ENCODE data around the gene MCC. TPM values are rescaled to one million over a fixed set of nuclear protein-coding genes. Genes with fewer than 3 reads are reported as not detected.

MCC gene
- total and polyA plus RNA-seq, 2 donors (not counting 1 experiment from before 2014, with no cell fraction given) = 3.2 to 41.3 TPM

GRCh38 chr5:113053511-113053995, 434.7 kb downstream of the MCC start:
- DNase-seq (ENCODE audit: low read depth in 2 of 2) = peak; percentile 64 to 81
- H3K9me3 ChIP-seq (ENCODE audit: control insufficient read depth, insufficient read depth, low read depth, low read length) = no peaks in the 10 kb centered on the region
- H3K4me1 ChIP-seq (ENCODE audit: control insufficient read depth, extremely low read depth, insufficient read depth, low read length) = peaks cover 13% of the 10 kb centered on the region
- H3K36me3 ChIP-seq (ENCODE audit: control insufficient read depth, insufficient read depth, low read length) = no peaks in the 10 kb centered on the region
- TF ChIP-seq, protein P1, sequence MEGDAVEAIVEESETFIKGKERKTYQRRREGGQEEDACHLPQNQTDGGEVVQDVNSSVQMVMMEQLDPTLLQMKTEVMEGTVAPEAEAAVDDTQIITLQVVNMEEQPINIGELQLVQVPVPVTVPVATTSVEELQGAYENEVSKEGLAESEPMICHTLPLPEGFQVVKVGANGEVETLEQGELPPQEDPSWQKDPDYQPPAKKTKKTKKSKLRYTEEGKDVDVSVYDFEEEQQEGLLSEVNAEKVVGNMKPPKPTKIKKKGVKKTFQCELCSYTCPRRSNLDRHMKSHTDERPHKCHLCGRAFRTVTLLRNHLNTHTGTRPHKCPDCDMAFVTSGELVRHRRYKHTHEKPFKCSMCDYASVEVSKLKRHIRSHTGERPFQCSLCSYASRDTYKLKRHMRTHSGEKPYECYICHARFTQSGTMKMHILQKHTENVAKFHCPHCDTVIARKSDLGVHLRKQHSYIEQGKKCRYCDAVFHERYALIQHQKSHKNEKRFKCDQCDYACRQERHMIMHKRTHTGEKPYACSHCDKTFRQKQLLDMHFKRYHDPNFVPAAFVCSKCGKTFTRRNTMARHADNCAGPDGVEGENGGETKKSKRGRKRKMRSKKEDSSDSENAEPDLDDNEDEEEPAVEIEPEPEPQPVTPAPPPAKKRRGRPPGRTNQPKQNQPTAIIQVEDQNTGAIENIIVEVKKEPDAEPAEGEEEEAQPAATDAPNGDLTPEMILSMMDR (conservative IDR thresholded peaks at IDR 0.05 in 1 of 2, IDR thresholded peaks at IDR 0.05 in 1 of 2; ENCODE audit: low read depth in 1 of 2, low read length in 2 of 2) = no peak
- no peak for TF ChIP-seq EZH2 (IDR thresholded peaks at IDR 0.05; ENCODE audit: low read length, missing control alignments)
- no peak overlapping the region for H3K4me2 ChIP-seq (ENCODE audit: extremely low read depth, insufficient read depth, low read length)
- H4K20me1 ChIP-seq (ENCODE audit: control insufficient read depth, extremely low read depth, insufficient read depth, low read length) = no peaks in the 10 kb centered on the region
- H3K4me3 ChIP-seq (replicated peaks in 1 of 4; ENCODE audit: control extremely low read depth in 1 of 4, insufficient read depth in 1 of 4, low read depth in 3 of 4, low read length in 4 of 4) = no peak overlapping the region
- no peak overlapping the region for H3K27ac ChIP-seq (ENCODE audit: insufficient read depth, low read length)
- no peaks in the 10 kb centered on the region for H3K27me3 ChIP-seq (ENCODE audit: control insufficient read depth, insufficient read depth, low read length)
- H3K9ac ChIP-seq (ENCODE audit: insufficient read depth, low read length) = no peak overlapping the region
- H3K79me2 ChIP-seq (ENCODE audit: control insufficient read depth, insufficient read depth, low read length) = no peaks in the 10 kb centered on the region
- H2AFZ ChIP-seq (ENCODE audit: low read length) = no peak overlapping the region

DNA sequence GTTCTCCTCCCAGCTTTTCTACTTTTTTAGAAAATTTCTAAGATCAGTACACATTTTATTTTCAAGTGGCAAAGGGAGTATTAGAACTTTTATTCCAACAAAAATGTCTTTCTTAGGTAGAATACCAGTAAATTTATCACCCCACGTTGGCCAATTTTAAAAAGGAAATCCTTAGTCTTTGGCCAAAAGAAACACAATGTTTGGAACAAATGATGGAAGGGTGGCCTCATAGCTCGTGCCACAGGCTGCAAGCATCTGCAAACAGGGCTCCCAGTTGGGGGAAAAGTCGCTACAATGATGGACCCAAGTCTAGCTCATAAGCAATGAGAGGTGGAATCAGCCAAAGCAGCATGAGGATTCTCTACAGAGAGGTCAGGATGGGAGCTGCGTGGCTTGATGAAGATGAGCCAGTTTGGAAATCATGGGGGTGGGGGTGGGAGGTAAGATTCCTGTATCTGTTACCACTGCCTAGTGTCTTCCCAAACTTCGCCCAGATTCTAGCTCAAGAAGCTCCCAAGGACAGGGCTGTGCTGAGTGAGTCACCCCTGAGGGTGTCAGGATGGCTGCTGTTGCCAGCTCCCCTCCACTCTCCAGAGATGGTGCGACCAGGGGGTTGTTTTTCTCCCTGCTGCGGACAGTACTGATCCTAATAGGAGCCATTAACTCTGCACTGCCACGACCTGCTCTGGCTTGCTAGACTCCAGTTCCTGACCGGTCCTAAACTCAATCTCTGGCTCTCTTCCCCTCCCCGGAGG, 436.0 kb downstream of the MCC start:
- H3K4me1 ChIP-seq (ENCODE audit: control insufficient read depth, extremely low read depth, insufficient read depth, low read length) = peaks cover 13% of the 10 kb centered on the region
- no peak overlapping the region for H3K27ac ChIP-seq (ENCODE audit: insufficient read depth, low read length)
- TF ChIP-seq, protein P1 (conservative IDR thresholded peaks at IDR 0.05 in 1 of 2, IDR thresholded peaks at IDR 0.05 in 1 of 2; ENCODE audit: low read depth in 1 of 2, low read length in 2 of 2) = no peak
- TF ChIP-seq EZH2 (IDR thresholded peaks at IDR 0.05; ENCODE audit: low read length, missing control alignments) = no peak
- no peaks in the 10 kb centered on the region for H3K79me2 ChIP-seq (ENCODE audit: control insufficient read depth, insufficient read depth, low read length)
- H2AFZ ChIP-seq (ENCODE audit: low read length) = no peak overlapping the region
- H3K4me3 ChIP-seq (replicated peaks in 1 of 4; ENCODE audit: control extremely low read depth in 1 of 4, insufficient read depth in 1 of 4, low read depth in 3 of 4, low read length in 4 of 4) = no peak overlapping the region
- no peak for DNase-seq (ENCODE audit: low read depth in 2 of 2)
- no peak overlapping the region for H3K4me2 ChIP-seq (ENCODE audit: extremely low read depth, insufficient read depth, low read length)
- H3K9me3 ChIP-seq (ENCODE audit: control insufficient read depth, insufficient read depth, low read depth, low read length) = no peaks in the 10 kb centered on the region
- no peak overlapping the region for H3K9ac ChIP-seq (ENCODE audit: insufficient read depth, low read length)
- H3K36me3 ChIP-seq (ENCODE audit: control insufficient read depth, insufficient read depth, low read length) = no peaks in the 10 kb centered on the region
- H4K20me1 ChIP-seq (ENCODE audit: control insufficient read depth, extremely low read depth, insufficient read depth, low read length) = no peaks in the 10 kb centered on the region
- no peaks in the 10 kb centered on the region for H3K27me3 ChIP-seq (ENCODE audit: control insufficient read depth, insufficient read depth, low read length)

- Histone ChIP-seq H3K36me3 (ENCODE audit: control insufficient read depth, insufficient read depth, low read length) (no peaks in the 10 kb centered on the region), H4K20me1 (ENCODE audit: control insufficient read depth, extremely low read depth, insufficient read depth, low read length) (no peaks in the 10 kb centered on the region), H3K9ac (ENCODE audit: insufficient read depth, low read length) (no peak overlapping the region), H3K27me3 (ENCODE audit: control insufficient read depth, insufficient read depth, low read length) (no peaks in the 10 kb centered on the region), H3K9me3 (ENCODE audit: control insufficient read depth, insufficient read depth, low read depth, low read length) (no peaks in the 10 kb centered on the region), H2AFZ (ENCODE audit: low read length) (peak overlapping the region; percentile 26), H3K4me3 (replicated peaks in 1 of 4; ENCODE audit: control extremely low read depth in 1 of 4, insufficient read depth in 1 of 4, low read depth in 3 of 4, low read length in 4 of 4) (no peak overlapping the region), H3K79me2 (ENCODE audit: control insufficient read depth, insufficient read depth, low read length) (no peaks in the 10 kb centered on the region), H3K4me1 (ENCODE audit: control insufficient read depth, extremely low read depth, insufficient read depth, low read length) (peaks cover 13% of the 10 kb centered on the region), H3K27ac (ENCODE audit: insufficient read depth, low read length) (peak overlapping the region; percentile 41), H3K4me2 (ENCODE audit: extremely low read depth, insufficient read depth, low read length) (peak overlapping the region; percentile 68)
- peak; percentile 65 to 87 for DNase-seq (ENCODE audit: low read depth in 2 of 2)
- no peak for TF ChIP-seq EZH2 (IDR thresholded peaks at IDR 0.05; ENCODE audit: low read length, missing control alignments)
- TF ChIP-seq, protein P1 (conservative IDR thresholded peaks at IDR 0.05 in 1 of 2, IDR thresholded peaks at IDR 0.05 in 1 of 2; ENCODE audit: low read depth in 1 of 2, low read length in 2 of 2) = no peak
Measured at GRCh38 chr5:113050721-113051382, 437.4 kb downstream of the MCC start.
